Lung (tissue), 12 donors: Measurements from ENCODE around the gene INO80D. TPM values are rescaled to one million over a fixed set of nuclear protein-coding genes. Genes with fewer than 3 reads are reported as not detected.
"Not testable (repeated sequence)": the region's sequence is repeated elsewhere in the genome, so short reads cannot be mapped to it uniquely, and the experiment has no call there.

Source experiments
- ATAC-seq: fragments of 200-7000 bp; cut with Tn5 transposase; one replicate; pipeline ENCODE4 v1.9.1; 2020; ENCODE audit warnings: moderate number of reproducible peaks; ENCODE audit not compliant: insufficient read depth, low FRiP score
- DNase-seq, 3 donors: peaks; one replicate each; pipeline ENCODE4 v3.0.0-alpha.2; 2013 to 2017
- H3K27ac ChIP-seq, 2 donors: one replicate each; pipeline ENCODE4 v1.5.1; 2013; ENCODE audit warnings: mild to moderate bottlenecking in 2 of 2, moderate library complexity in 2 of 2, control low read depth in 1 of 2, inconsistent platforms in 1 of 2, low read depth in 1 of 2, low read length in 1 of 2
- H3K27me3 ChIP-seq, 3 donors: one replicate each; pipeline ENCODE4 v1.5.1; 2013; ENCODE audit warnings: low read length in 2 of 3; ENCODE audit not compliant: control insufficient read depth in 3 of 3, insufficient read depth in 3 of 3
- H3K36me3 ChIP-seq, 4 donors: one replicate each; pipeline ENCODE4 v1.5.1; 2013; ENCODE audit warnings: low read length in 4 of 4, mild to moderate bottlenecking in 1 of 4, moderate library complexity in 1 of 4; ENCODE audit not compliant: control insufficient read depth in 4 of 4, insufficient read depth in 4 of 4
- H3K4me1 ChIP-seq, 5 donors: one replicate each; pipeline ENCODE4 v1.5.1; 2013; ENCODE audit warnings: low read length in 5 of 5, mild to moderate bottlenecking in 2 of 5, moderate library complexity in 1 of 5; ENCODE audit not compliant: control insufficient read depth in 5 of 5, insufficient read depth in 5 of 5
- H3K4me3 ChIP-seq: one replicate; pipeline ENCODE4 v1.5.1; 2013; ENCODE audit warnings: mild to moderate bottlenecking, control low read depth, moderate library complexity
- H3K9ac ChIP-seq, 2 donors: one replicate each; pipeline ENCODE4 v1.5.1; 2013; ENCODE audit warnings: low read length in 2 of 2, control low read depth in 1 of 2; ENCODE audit not compliant: insufficient read depth in 1 of 2
- H3K9me3 ChIP-seq, 4 donors: one replicate each; pipeline ENCODE4 v1.5.1; 2013; ENCODE audit warnings: low read length in 3 of 4, mild to moderate bottlenecking in 1 of 4, moderate library complexity in 1 of 4; ENCODE audit not compliant: control insufficient read depth in 4 of 4, insufficient read depth in 3 of 4
- CTCF ChIP-seq: IDR thresholded peaks from 2 replicates; pipeline ENCODE4 v1.5.1; 2012; ENCODE audit warnings: mild to moderate bottlenecking; ENCODE audit errors: control extremely low read depth, extremely low read depth
- WGBS, 2 donors: extraction: QIAGEN DNeasy Blood & Tissue Kit; methylation state at CpG; one replicate each; pipeline ENCODE4 v1.1.7; 2013; 5-methylcytosine and 5-hydroxymethylcytosine counted together
- polyA plus RNA-seq, 2 donors: library from polyadenylated mRNA; stranded (reverse); fragments of 200-250 nt; gene quantifications; one replicate each; pipeline ENCODE4 v1.2.1, GENCODE V29; 2013
- total RNA-seq, 2 donors: library from RNA; depleted of rRNA in 1 of 2; stranded (reverse); fragments of >200 nt in 1 of 2; gene quantifications; one replicate each; pipeline ENCODE4 v1.2.1, GENCODE V29; 2014 to 2021
- donor health status: control.
- donor health status: control.
- donor health status: Bipolar disorder and iron deficiency.
- donor health status: healthy.
- donor health status: DM: yes; HTN: yes; CAD: no.

INO80D gene
- total and polyA plus RNA-seq, 4 donors = 1.9 to 33.5 (median 13.7) TPM

- H3K4me3 ChIP-seq = no peak overlapping the region
- no peak overlapping the region for H3K9ac ChIP-seq
- WGBS, 2 donors = 96 to 97% methylated on average over 2 of the region's 2 CpGs
- H3K9me3 ChIP-seq = peaks cover 0 to 3% (median 0%) of the 10 kb centered on the region in 4 donors
- H3K27me3 ChIP-seq = no peaks in the 10 kb centered on the region
- H3K36me3 ChIP-seq = peaks cover 7 to 28% (median 22%) of the 10 kb centered on the region in 4 donors
- no peak overlapping the region for H3K27ac ChIP-seq
- no peak for TF ChIP-seq CTCF
- H3K4me1 ChIP-seq = no peaks in the 10 kb centered on the region
- DNase-seq (no peak), ATAC-seq (no peak)
Observed at GRCh38 chr2:206020171-206020570, 65.8 kb downstream of the INO80D start.

DNA sequence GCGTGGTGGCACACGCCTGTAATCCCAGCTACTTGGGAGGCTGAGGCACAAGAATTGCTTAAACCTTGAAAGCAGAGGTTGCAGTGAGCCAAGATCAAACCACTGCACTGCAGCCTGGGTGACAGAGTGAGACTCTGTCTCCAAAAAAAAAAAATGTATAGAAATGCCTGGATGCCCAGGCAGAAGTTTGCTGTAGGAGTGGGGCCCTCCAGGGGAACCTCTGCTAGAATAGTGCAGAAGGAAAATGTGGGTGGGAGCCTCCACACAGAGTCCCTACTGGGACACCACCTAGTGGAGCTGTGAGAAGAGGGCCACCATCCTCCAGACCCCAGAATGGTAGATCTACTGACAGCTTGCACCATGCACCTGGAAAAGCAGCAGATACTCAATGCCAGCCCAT lies 70.2 kb downstream of the INO80D start:
- peaks cover 13 to 37% (median 27%) of the 10 kb centered on the region in 4 donors for H3K36me3 ChIP-seq
- not testable (repeated sequence) for H3K9ac ChIP-seq, H3K9me3 ChIP-seq, H3K4me3 ChIP-seq, DNase-seq, H3K27ac ChIP-seq, ATAC-seq, H3K4me1 ChIP-seq, H3K27me3 ChIP-seq
- 94 to 99% methylated on average over 2 of the region's 2 CpGs for WGBS, 2 donors

DNA sequence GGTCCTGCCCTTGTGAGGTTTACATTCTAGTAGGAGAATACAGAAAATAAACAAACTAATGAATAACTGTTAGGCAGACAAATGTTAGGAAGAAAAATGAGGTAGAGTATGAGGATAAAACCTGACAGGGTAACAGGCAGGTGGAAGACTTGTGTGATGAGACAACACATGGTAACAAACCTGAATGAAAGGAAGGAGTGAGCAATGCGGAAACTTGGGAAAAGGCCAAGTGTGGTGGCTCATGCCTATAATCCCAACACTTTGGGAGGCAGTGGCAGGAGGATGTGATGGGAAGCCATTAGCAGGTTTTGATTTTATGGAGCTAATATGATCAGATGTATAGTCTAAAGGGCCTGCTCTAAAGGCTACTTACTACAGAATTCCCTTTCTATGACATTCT lies 74.2 kb downstream of the INO80D start:
- ATAC-seq (no peak), DNase-seq (no peak)
- Histone ChIP-seq H3K9ac (no peak overlapping the region), H3K27me3 (no peaks in the 10 kb centered on the region), H3K27ac (no peak overlapping the region), H3K4me1 (no peaks in the 10 kb centered on the region), H3K4me3 (no peak overlapping the region), H3K36me3 (peaks cover 14 to 31% (median 24%) of the 10 kb centered on the region in 4 donors), H3K9me3 (peaks cover 0 to 3% (median 0%) of the 10 kb centered on the region in 4 donors)
- WGBS, 2 donors = 86 to 96% methylated on average over 1 of the region's 1 CpG
- no peak for TF ChIP-seq CTCF

DNA sequence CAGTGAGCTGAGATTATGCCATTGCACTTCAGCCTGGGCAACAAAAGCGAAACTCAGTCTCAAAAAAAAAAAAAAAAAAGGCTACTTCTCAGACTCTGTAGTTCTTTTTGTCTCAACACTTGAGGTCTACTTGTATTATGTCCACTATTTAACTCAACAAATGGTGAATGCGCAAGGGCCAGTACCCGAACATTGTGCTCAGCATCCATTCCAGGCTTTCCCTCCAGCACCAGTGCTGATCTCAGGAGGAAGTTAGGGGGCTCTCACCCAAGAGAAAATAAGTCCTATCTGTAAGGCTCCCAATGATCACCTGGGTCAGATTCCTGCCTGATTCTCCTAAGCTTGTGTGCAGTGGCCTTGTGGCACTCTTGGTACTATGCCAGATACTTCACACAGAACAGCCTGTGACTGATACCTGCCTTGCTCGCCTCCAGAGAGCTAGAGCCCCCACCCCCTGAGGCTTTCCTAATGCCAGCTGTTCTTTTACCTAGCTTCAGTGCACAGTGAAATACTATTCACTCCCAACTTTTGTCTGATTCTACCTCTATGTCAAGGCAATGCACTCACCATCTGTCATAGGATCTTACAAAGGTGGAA lies 74.9 kb downstream of the INO80D start:
- H3K36me3 ChIP-seq = peaks cover 12 to 28% (median 20%) of the 10 kb centered on the region in 4 donors
- peak in 1 of 3 donors; percentile 46 for DNase-seq

More for the DNA sequence above, 74.9 kb downstream of the INO80D start:
- WGBS, 2 donors = 80 to 86% methylated on average over 4 of the region's 4 CpGs
- no peak for ATAC-seq
- H3K27ac ChIP-seq = no peak overlapping the region
- no peak overlapping the region for H3K4me3 ChIP-seq
- no peak for TF ChIP-seq CTCF
- H3K9ac ChIP-seq = no peak overlapping the region
- no peaks in the 10 kb centered on the region for H3K4me1 ChIP-seq
- no peaks in the 10 kb centered on the region for H3K27me3 ChIP-seq
- H3K9me3 ChIP-seq = peaks cover 0 to 3% (median 0%) of the 10 kb centered on the region in 4 donors
